ENCODE data around the gene LMX1B.

DNA sequence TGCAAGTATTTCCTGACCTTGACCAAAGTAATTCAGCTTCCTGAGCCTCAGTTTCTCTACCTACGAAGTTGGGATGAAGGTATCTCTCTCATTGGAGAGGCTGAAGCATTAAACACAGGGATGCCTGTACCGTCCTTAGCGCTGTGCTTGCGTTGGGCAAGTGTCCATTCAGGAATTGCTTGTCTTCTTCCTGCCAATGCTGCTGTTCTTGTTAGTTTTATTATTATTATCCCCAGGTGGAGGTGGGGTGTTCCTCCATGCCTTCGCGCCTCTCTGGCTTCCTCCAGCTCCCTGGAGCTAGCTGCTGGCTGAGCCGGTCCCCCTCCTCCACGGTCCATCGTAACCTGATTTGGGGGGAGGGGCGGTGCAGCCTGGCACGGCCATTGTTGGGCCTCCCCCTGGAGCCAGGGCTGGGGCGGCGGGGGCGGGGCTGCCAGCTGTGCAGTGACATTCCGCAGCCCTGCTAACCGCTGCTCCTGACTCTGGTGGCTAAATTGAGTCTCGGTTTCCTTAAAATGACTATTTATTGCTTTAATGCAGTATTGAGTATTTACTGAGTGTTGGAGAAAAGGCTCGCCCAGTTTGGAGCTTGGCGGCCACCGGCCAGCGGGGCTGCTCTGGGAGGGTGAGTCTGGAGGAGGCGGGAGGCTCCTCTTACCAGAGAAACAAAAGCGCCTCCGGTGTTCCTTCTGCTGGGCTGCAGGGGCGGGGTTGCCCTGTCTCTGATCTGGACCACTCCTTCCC lies 51.3 kb downstream of the LMX1B start:
- TF ChIP-seq, protein P1, sequence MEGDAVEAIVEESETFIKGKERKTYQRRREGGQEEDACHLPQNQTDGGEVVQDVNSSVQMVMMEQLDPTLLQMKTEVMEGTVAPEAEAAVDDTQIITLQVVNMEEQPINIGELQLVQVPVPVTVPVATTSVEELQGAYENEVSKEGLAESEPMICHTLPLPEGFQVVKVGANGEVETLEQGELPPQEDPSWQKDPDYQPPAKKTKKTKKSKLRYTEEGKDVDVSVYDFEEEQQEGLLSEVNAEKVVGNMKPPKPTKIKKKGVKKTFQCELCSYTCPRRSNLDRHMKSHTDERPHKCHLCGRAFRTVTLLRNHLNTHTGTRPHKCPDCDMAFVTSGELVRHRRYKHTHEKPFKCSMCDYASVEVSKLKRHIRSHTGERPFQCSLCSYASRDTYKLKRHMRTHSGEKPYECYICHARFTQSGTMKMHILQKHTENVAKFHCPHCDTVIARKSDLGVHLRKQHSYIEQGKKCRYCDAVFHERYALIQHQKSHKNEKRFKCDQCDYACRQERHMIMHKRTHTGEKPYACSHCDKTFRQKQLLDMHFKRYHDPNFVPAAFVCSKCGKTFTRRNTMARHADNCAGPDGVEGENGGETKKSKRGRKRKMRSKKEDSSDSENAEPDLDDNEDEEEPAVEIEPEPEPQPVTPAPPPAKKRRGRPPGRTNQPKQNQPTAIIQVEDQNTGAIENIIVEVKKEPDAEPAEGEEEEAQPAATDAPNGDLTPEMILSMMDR (IDR thresholded peaks at IDR 0.05) = no peak
- TF ChIP-seq POLR2AphosphoS5 (IDR thresholded peaks at IDR 0.05) (no peak), POLR2A (IDR thresholded peaks at IDR 0.05) (no peak), EP300 (IDR thresholded peaks at IDR 0.05) (no peak)

All from upper lobe of left lung (tissue), 4 donors.